Suprapubic skin (tissue), 4 donors: ENCODE data around the gene C2CD3. TPM values are rescaled to one million over a fixed set of nuclear protein-coding genes. Genes with fewer than 3 reads are reported as not detected.

ENCODE experiments used
- DNase-seq, 2 donors: peaks; one replicate each; pipeline ENCODE4 v3.0.0-alpha.2; 2019; ENCODE audit warnings: low spot score in 2 of 2
- H3K27ac ChIP-seq: fragments of 200-600 bp; sonication (generic); one replicate; pipeline ENCODE4 v1.5.1; 2019
- H3K27me3 ChIP-seq: fragments of 200-600 bp; sonication (generic); one replicate; pipeline ENCODE4 v1.5.1; 2019
- H3K36me3 ChIP-seq: fragments of 200-600 bp; sonication (generic); one replicate; pipeline ENCODE4 v1.5.1; 2019
- H3K4me1 ChIP-seq: fragments of 200-600 bp; sonication (generic); one replicate; pipeline ENCODE4 v1.5.1; 2019
- H3K4me3 ChIP-seq: fragments of 200-600 bp; sonication (generic); one replicate; pipeline ENCODE4 v1.5.1; 2019; ENCODE audit warnings: mild to moderate bottlenecking
- H3K9me3 ChIP-seq: fragments of 200-600 bp; sonication (generic); one replicate; pipeline ENCODE4 v1.5.1; 2019
- CTCF ChIP-seq, 2 donors: fragments of 200-600 bp in 1 of 2; fragments of 450-650 bp in 1 of 2; sonication (generic) in 1 of 2; IDR thresholded peaks; one replicate each; pipeline ENCODE4 v1.5.1; 2016 to 2019; ENCODE audit warnings: antibody characterized with exemption in 2 of 2, mild to moderate bottlenecking in 1 of 2, moderate library complexity in 1 of 2
- EP300 ChIP-seq: sonication (generic); formaldehyde crosslinking; IDR thresholded peaks from one replicate; pipeline ENCODE4 v1.6.1; 2017; ENCODE audit warnings: antibody characterized with exemption
- POLR2A ChIP-seq, 2 donors: fragments of 450-650 bp; IDR thresholded peaks; one replicate each; pipeline ENCODE4 v1.6.1; 2017; ENCODE audit warnings: antibody characterized with exemption in 2 of 2, mild to moderate bottlenecking in 2 of 2, moderate library complexity in 2 of 2
- POLR2AphosphoS5 ChIP-seq, 3 donors: sonication (generic); formaldehyde crosslinking; IDR thresholded peaks; one replicate each; pipeline ENCODE4 v1.6.1; 2017; ENCODE audit warnings: antibody characterized with exemption in 3 of 3
- WGBS: methylation state at CpG from one replicate; pipeline ENCODE4 v1.1.5; 2018; 5-methylcytosine and 5-hydroxymethylcytosine counted together
- total RNA-seq, 4 donors: library from RNA; depleted of rRNA; stranded (reverse); fragments of >200 nt; gene quantifications; one replicate each; pipeline ENCODE4 v1.1.0, GENCODE V29; 2016

C2CD3 gene
- total RNA-seq, 4 donors from 2014 or later, result 16.9 to 41.3 (median 29.2) TPM

- H3K36me3 ChIP-seq, result peaks cover 44% of the 10 kb centered on the region
- TF ChIP-seq CTCF (IDR thresholded peaks at IDR 0.05) (no peak), EP300 (no peak), POLR2AphosphoS5 (IDR thresholded peaks at IDR 0.05) (no peak), POLR2A (IDR thresholded peaks at IDR 0.05) (no peak)
Observed at GRCh38 chr11:74112877-74113276, 57.9 kb downstream of the C2CD3 start.

GRCh38 chr11:74106124-74106523 is 64.7 kb downstream of the C2CD3 start:
- Histone ChIP-seq H3K4me3 (no peak overlapping the region), H3K27ac (no peak overlapping the region), H3K36me3 (peaks cover 57% of the 10 kb centered on the region), H3K4me1 (no peaks in the 10 kb centered on the region), H3K27me3 (no peaks in the 10 kb centered on the region), H3K9me3 (no peaks in the 10 kb centered on the region)
- no peak for DNase-seq
- 96% methylated on average over 1 of the region's 1 CpG for WGBS
- TF ChIP-seq CTCF (IDR thresholded peaks at IDR 0.05) (no peak), EP300 (no peak), POLR2A (IDR thresholded peaks at IDR 0.05) (no peak), POLR2AphosphoS5 (IDR thresholded peaks at IDR 0.05) (no peak)

More at GRCh38 chr11:74112877-74113276, 57.9 kb downstream of the C2CD3 start:
- Histone ChIP-seq H3K9me3 (no peaks in the 10 kb centered on the region), H3K4me3 (no peak overlapping the region), H3K4me1 (no peaks in the 10 kb centered on the region), H3K27ac (no peak overlapping the region), H3K27me3 (no peaks in the 10 kb centered on the region)
- 94% methylated on average over 2 of the region's 2 CpGs for WGBS
- no peak for DNase-seq

- Histone ChIP-seq H3K4me3 (no peak overlapping the region), H3K4me1 (no peaks in the 10 kb centered on the region), H3K27me3 (no peaks in the 10 kb centered on the region), H3K36me3 (peaks cover 75% of the 10 kb centered on the region), H3K27ac (no peak overlapping the region), H3K9me3 (no peaks in the 10 kb centered on the region)
- DNase-seq, result no peak
- TF ChIP-seq EP300 (no peak), CTCF (IDR thresholded peaks at IDR 0.05) (no peak), POLR2A (IDR thresholded peaks at IDR 0.05) (no peak)
Observed at GRCh38 chr11:74102321-74102720, 68.5 kb downstream of the C2CD3 start.

- Histone ChIP-seq H3K27me3 (no peaks in the 10 kb centered on the region), H3K9me3 (no peaks in the 10 kb centered on the region), H3K4me3 (no peak overlapping the region), H3K36me3 (peaks cover 74% of the 10 kb centered on the region), H3K4me1 (no peaks in the 10 kb centered on the region), H3K27ac (no peak overlapping the region)
- no peak for DNase-seq
- TF ChIP-seq POLR2A (IDR thresholded peaks at IDR 0.05), result no peak
- TF ChIP-seq CTCF (IDR thresholded peaks at IDR 0.05), result no peak
- no peak for TF ChIP-seq POLR2AphosphoS5 (IDR thresholded peaks at IDR 0.05)
- no peak for TF ChIP-seq EP300
- WGBS, result 97% methylated on average over 1 of the region's 1 CpG
Observed at GRCh38 chr11:74100735-74101134, 70.1 kb downstream of the C2CD3 start.

GRCh38 chr11:74100231-74100630 is 70.6 kb downstream of the C2CD3 start:
- no peak for DNase-seq
- Histone ChIP-seq H3K27ac (no peak overlapping the region), H3K36me3 (peaks cover 71% of the 10 kb centered on the region), H3K27me3 (no peaks in the 10 kb centered on the region), H3K4me3 (no peak overlapping the region), H3K4me1 (no peaks in the 10 kb centered on the region), H3K9me3 (no peaks in the 10 kb centered on the region)
- 80% methylated on average over 2 of the region's 2 CpGs for WGBS
- no peak for TF ChIP-seq POLR2A (IDR thresholded peaks at IDR 0.05)

GRCh38 chr11:74097686-74098237 is 73.0 kb downstream of the C2CD3 start:
- Histone ChIP-seq H3K27ac (no peak overlapping the region), H3K27me3 (no peaks in the 10 kb centered on the region), H3K4me3 (no peak overlapping the region), H3K4me1 (no peaks in the 10 kb centered on the region), H3K9me3 (no peaks in the 10 kb centered on the region), H3K36me3 (peaks cover 74% of the 10 kb centered on the region)
- TF ChIP-seq CTCF (IDR thresholded peaks at IDR 0.05), result no peak
- TF ChIP-seq EP300, result no peak
- TF ChIP-seq POLR2AphosphoS5 (IDR thresholded peaks at IDR 0.05), result no peak
- no peak for TF ChIP-seq POLR2A (IDR thresholded peaks at IDR 0.05)
- no peak for DNase-seq
- WGBS, result 86% methylated on average over 4 of the region's 4 CpGs
